Endothelial cell of umbilical vein (primary cell): ENCODE results near the gene AJUBA. TPM values are rescaled to one million over a fixed set of nuclear protein-coding genes. Genes with fewer than 3 reads are reported as not detected.

Experiments
- BruUV-seq: library from RNA; stranded (reverse); fragments of 400-500 nt; replicated peaks from 2 replicates; lab custom pipeline; 2021; lab: Mats Ljungman, UMichigan
- CTCF ChIA-PET: fragments of 300-600, 350-600 bp; sonication (Branson Sonifier 250); formaldehyde crosslinking; loops from one replicate; lab custom pipeline; 2021; ENCODE audit warnings: antibody characterized with exemption, inconsistent platforms; lab: Charles Lee
- POLR2A ChIA-PET: fragments of 300-600, 350-600 bp; sonication (Branson Sonifier 250); formaldehyde crosslinking; loops from one replicate; lab custom pipeline; 2021; ENCODE audit warnings: antibody characterized with exemption, inconsistent platforms; lab: Charles Lee
- DNase-seq: peaks from one replicate; pipeline ENCODE4 v3.0.0-alpha.2; 2011; ENCODE audit warnings: low read depth, low spot score
- FAIRE-seq: peaks from 2 replicates; lab custom pipeline; 2011; peaks lifted over from hg19 to GRCh38; lab: Jason Lieb, UNC
- H2AFZ ChIP-seq: 2 replicates; pipeline ENCODE4 v1.6.0; 2012; ENCODE audit warnings: low read depth, low read length, control low read depth, inconsistent platforms
- H3K27ac ChIP-seq: 2 replicates; pipeline ENCODE4 v1.5.1; 2011; ENCODE audit warnings: low read depth, mild to moderate bottlenecking, control low read depth, low read length, moderate library complexity; ENCODE audit not compliant: insufficient read depth
- H3K27me3 ChIP-seq, 2 experiments: 2 replicates each; pipeline versions ENCODE4 v1.6.0 to v1.6.1; 2011; ENCODE audit warnings: low read length in 2 of 2, mixed read lengths in 1 of 2; ENCODE audit not compliant: control insufficient read depth in 2 of 2, insufficient read depth in 2 of 2
- H3K36me3 ChIP-seq, 2 experiments: 2 replicates in 1 of 2; 3 replicates in 1 of 2; pipeline ENCODE4 v1.5.1; 2011; ENCODE audit warnings: low read length in 2 of 2, mild to moderate bottlenecking in 1 of 2, moderate library complexity in 1 of 2; ENCODE audit not compliant: control insufficient read depth in 2 of 2, insufficient read depth in 2 of 2; ENCODE audit errors: extremely low read depth in 1 of 2
- H3K4me1 ChIP-seq: 3 replicates; pipeline ENCODE4 v1.5.1; 2011; ENCODE audit warnings: mild to moderate bottlenecking, low read length; ENCODE audit not compliant: control insufficient read depth, insufficient read depth; ENCODE audit errors: extremely low read depth
- H3K4me2 ChIP-seq: 2 replicates; pipeline ENCODE4 v1.6.1; 2011; ENCODE audit warnings: low read length, control low read depth, mixed read lengths; ENCODE audit not compliant: insufficient read depth
- H3K4me3 ChIP-seq, 3 experiments: fragments of 200-600 bp in 1 of 3; sonication (generic), shearing (Covaris generic) in 1 of 3; replicated peaks in 1 of 3; 2 replicates each; pipeline ENCODE4 v1.5.1; 2011 to 2016; ENCODE audit warnings: control low read depth in 3 of 3, low read length in 3 of 3, mild to moderate bottlenecking in 2 of 3, inconsistent platforms in 1 of 3, low read depth in 1 of 3, moderate library complexity in 1 of 3; ENCODE audit not compliant: insufficient read depth in 1 of 3
- H3K79me2 ChIP-seq: 2 replicates; pipeline ENCODE4 v1.6.0; 2012; ENCODE audit warnings: low read length, inconsistent platforms; ENCODE audit not compliant: control insufficient read depth, insufficient read depth
- H3K9ac ChIP-seq: replicated peaks from 2 replicates; pipeline ENCODE3; 2011; ENCODE audit warnings: low read length, control low read depth; ENCODE audit not compliant: insufficient read depth; ENCODE audit errors: extremely low read depth
- H3K9me1 ChIP-seq: replicated peaks from 3 replicates; pipeline ENCODE4 v1.6.0; 2011; ENCODE audit warnings: mild to moderate bottlenecking, low read length; ENCODE audit not compliant: control insufficient read depth, insufficient read depth; ENCODE audit errors: extremely low read depth
- H3K9me3 ChIP-seq: replicated peaks from 2 replicates; pipeline ENCODE4 v1.5.1; 2012; ENCODE audit warnings: low read length, inconsistent platforms; ENCODE audit not compliant: control insufficient read depth, insufficient read depth
- H4K20me1 ChIP-seq: replicated peaks from 2 replicates; pipeline ENCODE3; 2011; ENCODE audit warnings: mild to moderate bottlenecking, low read length; ENCODE audit not compliant: control insufficient read depth, insufficient read depth; ENCODE audit errors: extremely low read depth
- CTCF ChIP-seq, 2 donors: IDR thresholded peaks; 1 replicate in 1 of 2; 2 replicates in 1 of 2; pipeline ENCODE4 v1.5.1; 2011; ENCODE audit warnings: low read length in 2 of 2, mild to moderate bottlenecking in 2 of 2, moderate library complexity in 2 of 2, control low read depth in 1 of 2, inconsistent platforms in 1 of 2, low read depth in 1 of 2; ENCODE audit not compliant: insufficient read depth in 1 of 2; ENCODE audit errors: extremely low read depth in 1 of 2
- EZH2 ChIP-seq: IDR thresholded peaks from 2 replicates; pipeline ENCODE4 v1.6.1; 2012; ENCODE audit warnings: borderline replicate concordance, low read depth, mild to moderate bottlenecking, moderate library complexity, low read length, inconsistent platforms; ENCODE audit not compliant: severe bottlenecking
- FOS ChIP-seq: IDR thresholded peaks from 2 replicates; pipeline ENCODE4 v1.6.1; 2011; ENCODE audit warnings: mild to moderate bottlenecking, low read length, moderate library complexity, borderline replicate concordance; ENCODE audit not compliant: insufficient read depth
- GATA2 ChIP-seq: IDR thresholded peaks from 2 replicates; pipeline ENCODE4 v1.7.0; 2011; ENCODE audit warnings: low read depth, mild to moderate bottlenecking, moderate library complexity, mixed read lengths, low read length; ENCODE audit not compliant: insufficient read length, insufficient read depth
- JUN ChIP-seq: IDR thresholded peaks from 2 replicates; pipeline ENCODE4 v1.6.1; 2011; ENCODE audit warnings: borderline replicate concordance, low read depth; ENCODE audit not compliant: insufficient read length, insufficient read depth
- MYC ChIP-seq: IDR thresholded peaks from one replicate; pipeline ENCODE4 v1.6.1; 2011; ENCODE audit warnings: mild to moderate bottlenecking, low read depth, low read length
- POLR2A ChIP-seq: IDR thresholded peaks from 2 replicates; pipeline ENCODE4 v1.6.1; 2012; ENCODE audit warnings: low read depth, mild to moderate bottlenecking, control low read depth, low read length
- POLR2AphosphoS5 ChIP-seq: IDR thresholded peaks from 2 replicates; pipeline ENCODE4 v1.6.1; 2012; ENCODE audit warnings: low read depth, mild to moderate bottlenecking, control low read depth, low read length, moderate library complexity; ENCODE audit not compliant: insufficient read depth
- dilution Hi-C: fragments of 300-500 bp; cut with MboI; formaldehyde crosslinking; loops from one replicate; pipeline ENCODE4 v1.15.0; 2019; ENCODE audit warnings: low sequenced_read_pairs; ENCODE audit not compliant: extremely low pct_ligation_motif_present
- intact Hi-C: fragments of 100-400 bp; cut with micrococcal nuclease; formaldehyde crosslinking; loops from one replicate; pipeline ENCODE4 v1.10.0; 2022
- polyA plus RNA-seq, 4 experiments: library from polyadenylated mRNA; depleted of rRNA in 3 of 4; stranded (reverse) in 3 of 4; unstranded in 1 of 4; fragments of >200 nt; gene quantifications; 2 replicates each; pipeline versions ENCODE4 v1.2.1 to v1.2.3, GENCODE V29; 2011 to 2012; ENCODE audit warnings: missing spikeins in 1 of 4
- total RNA-seq: library from RNA; stranded (reverse); gene quantifications from 2 replicates; pipeline ENCODE4 v1.2.3, GENCODE V29; 2021

AJUBA gene
- total and polyA plus RNA-seq, 2 donors (not counting 3 experiments of a cell fraction or from before 2014, with no cell fraction given): 50.0 to 61.7 TPM

- H4K20me1 ChIP-seq: no peaks in the 10 kb centered on the region
- ChIA-PET POLR2A (interaction anchor here (2.6 kb wide), 1 partner anchor 7 kb away, joined by 8 read pairs; no protein-coding TSS in a partner anchor), CTCF (interaction anchor here (2.3 to 17.1 kb wide), 5 partner anchors 8 to 424 kb away, joined by 15 to 1071 read pairs (median 33); partner anchors contain the start of genes CDH24 and PRMT5)
- peaks cover 46% of the 10 kb centered on the region for H3K79me2 ChIP-seq
- no peak for TF ChIP-seq GATA2
- TF ChIP-seq CTCF (IDR thresholded peaks at IDR 0.05; ENCODE audit: extremely low read depth in 1 of 2, insufficient read depth in 1 of 2, low read depth in 1 of 2, low read length in 2 of 2): no peak
- TF ChIP-seq EZH2: no peak
- peak; percentile 72 for TF ChIP-seq POLR2A
- no peak for TF ChIP-seq MYC
- no peak for TF ChIP-seq JUN
- TF ChIP-seq FOS: no peak
- peak; percentile 72 for TF ChIP-seq POLR2AphosphoS5
- DNase-seq (no peak), FAIRE-seq (no peak)
- H3K4me1 ChIP-seq: peaks cover 47% of the 10 kb centered on the region
- no TSS peak for BruUV-seq
- peaks cover 0 to 5% of the 10 kb centered on the region in 2 experiments for H3K36me3 ChIP-seq
- H3K27ac ChIP-seq: peak overlapping the region; percentile 89
- H3K4me3 ChIP-seq: peak overlapping the region; percentile 66 to 94 (median 89)
- peak overlapping the region; percentile 37 for H2AFZ ChIP-seq
- H3K9me3 ChIP-seq: no peaks in the 10 kb centered on the region
- no peaks in the 10 kb centered on the region for H3K27me3 ChIP-seq
- dilution Hi-C loops (loop anchor here (10.0 kb wide), 1 partner anchor 84 kb away; no protein-coding TSS in a partner anchor), intact Hi-C loops (loop anchor here (10.0 kb wide), 1 partner anchor 204 kb away; the partner anchor contains the start of gene SLC7A8)
- peak overlapping the region; percentile 98 for H3K4me2 ChIP-seq
- H3K9me1 ChIP-seq: no peaks in the 10 kb centered on the region
- peak overlapping the region; percentile 92 for H3K9ac ChIP-seq
Measured at GRCh38 chr14:22980672-22981089, 1.7 kb downstream of the AJUBA start.
